HG03432 (cell line): Measurements from ENCODE around the gene RNF186.

Experiments
- ATAC-seq: cut with Tn5 transposase; IDR thresholded peaks from one replicate; pipeline ENCODE4 v1.9.1; 2021; ENCODE audit warnings: mild to moderate bottlenecking, moderate library complexity; ENCODE audit not compliant: unreplicated experiment

RNF186 gene

GRCh38 chr1:19768353-19769210 lies 46.5 kb downstream of the RNF186 start:
- no peak for ATAC-seq

- ATAC-seq = no peak
These were observed 49.5 kb downstream of the RNF186 start for GRCh38 chr1:19765623-19766022.

GRCh38 chr1:19764848-19765247 lies 50.2 kb downstream of the RNF186 start:
- no peak for ATAC-seq
